Neural progenitor cell (in vitro differentiated cells): ENCODE data around the gene KCNH1.

Experiments used
- CTCF ChIP-seq: fragments of 200-600 bp; sonication (generic); IDR thresholded peaks from 2 replicates; pipeline ENCODE4 v1.5.1; 2017; ENCODE audit warnings: antibody characterized with exemption, mild to moderate bottlenecking
- EZH2 ChIP-seq: fragments of 200-600 bp; sonication (generic); IDR thresholded peaks from 2 replicates; pipeline ENCODE4 v1.6.1; 2017; ENCODE audit warnings: antibody characterized with exemption, mild to moderate bottlenecking, moderate library complexity
- EZH2phosphoT487 ChIP-seq: fragments of 200-600 bp; sonication (generic); IDR thresholded peaks from 2 replicates; pipeline ENCODE4 v1.6.1; 2017; ENCODE audit warnings: antibody characterized with exemption

- TF ChIP-seq CTCF: no peak
- no peak for TF ChIP-seq EZH2
- no peak for TF ChIP-seq EZH2phosphoT487
Observed at GRCh38 chr1:210932104-210932503, 201.8 kb downstream of the KCNH1 start.
